Measurements from ENCODE around the gene DPY19L2.
"Not testable (repeated sequence)": the region's sequence is repeated elsewhere in the genome, so short reads cannot be mapped to it uniquely, and the experiment has no call there.

The DPY19L2 gene

GRCh38 chr12:63658501-63658900 lies 9.8 kb downstream of the DPY19L2 start:
- not testable (repeated sequence) for DNase-seq

DNA sequence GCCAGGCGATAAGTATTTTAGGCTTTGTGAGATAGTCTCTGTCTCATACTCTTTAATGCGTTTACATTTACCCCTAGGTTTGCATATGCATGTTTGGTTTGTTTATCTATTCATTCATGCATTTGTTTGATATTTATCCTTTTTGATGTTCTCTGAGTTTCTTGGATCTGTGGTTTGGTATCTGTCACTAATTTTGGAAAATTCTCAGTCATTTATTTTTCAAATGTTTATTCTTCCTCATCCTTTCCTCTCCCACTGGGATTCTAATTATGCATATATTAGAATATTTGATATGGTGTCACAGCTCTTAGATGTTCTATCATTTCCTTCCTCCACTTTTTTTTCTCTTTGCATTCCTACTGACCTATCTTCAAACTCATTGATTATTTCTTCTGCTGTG lies 11.9 kb downstream of the DPY19L2 start:
- not testable (repeated sequence) for DNase-seq

DNA sequence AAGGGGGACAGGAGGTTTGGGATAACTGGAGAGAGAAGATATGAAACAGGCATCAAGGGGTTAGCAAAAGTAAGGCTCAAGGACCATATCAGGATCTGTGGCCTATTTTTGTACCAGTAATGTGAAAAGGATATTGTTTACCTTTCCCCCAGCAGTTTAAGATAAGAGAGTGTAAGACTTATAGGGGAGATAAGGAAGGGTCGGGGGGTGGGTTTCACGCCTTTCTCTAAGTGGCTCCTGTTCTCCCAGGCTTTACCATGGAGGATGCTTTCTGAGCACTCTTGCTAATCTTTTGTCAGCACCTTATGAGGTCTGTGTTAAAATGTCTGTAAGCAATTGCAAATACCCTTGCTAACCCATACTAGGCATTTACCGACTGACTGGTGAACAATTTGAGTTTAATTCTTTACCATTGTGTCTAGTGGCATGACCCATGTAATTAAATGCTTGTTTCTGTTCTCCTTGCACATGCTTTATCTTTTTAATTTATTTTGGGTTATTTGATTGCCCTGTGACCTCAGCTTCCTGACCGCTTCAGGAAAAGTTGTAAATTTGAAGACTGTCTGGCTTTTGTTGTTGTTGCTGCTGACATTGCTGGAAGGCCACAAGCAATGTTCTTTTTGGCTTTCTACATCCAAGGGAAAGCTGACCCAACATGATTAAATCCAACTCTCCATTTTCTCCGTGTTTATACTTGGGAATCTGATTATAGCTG lies 12.6 kb downstream of the DPY19L2 start:
- DNase-seq: not testable (repeated sequence)

DNA sequence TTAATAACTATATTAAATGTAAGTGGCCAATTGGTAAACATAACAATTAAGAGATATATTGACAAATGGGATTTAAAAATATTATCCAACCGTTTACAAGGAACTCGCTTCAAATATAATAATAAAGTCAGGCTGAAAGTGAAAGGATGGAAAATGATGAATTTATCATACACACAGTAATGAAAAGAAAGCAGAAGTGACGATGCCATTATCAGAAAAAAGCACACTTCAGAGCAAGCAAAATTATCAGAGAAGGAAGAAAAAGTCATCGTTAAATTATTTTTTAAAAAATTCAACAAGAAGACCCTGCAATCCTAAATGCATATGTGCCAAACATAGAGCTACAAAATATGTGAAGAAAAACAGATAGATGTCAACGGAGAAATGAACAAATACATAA lies 13.8 kb downstream of the DPY19L2 start:
- not testable (repeated sequence) for DNase-seq

DNA sequence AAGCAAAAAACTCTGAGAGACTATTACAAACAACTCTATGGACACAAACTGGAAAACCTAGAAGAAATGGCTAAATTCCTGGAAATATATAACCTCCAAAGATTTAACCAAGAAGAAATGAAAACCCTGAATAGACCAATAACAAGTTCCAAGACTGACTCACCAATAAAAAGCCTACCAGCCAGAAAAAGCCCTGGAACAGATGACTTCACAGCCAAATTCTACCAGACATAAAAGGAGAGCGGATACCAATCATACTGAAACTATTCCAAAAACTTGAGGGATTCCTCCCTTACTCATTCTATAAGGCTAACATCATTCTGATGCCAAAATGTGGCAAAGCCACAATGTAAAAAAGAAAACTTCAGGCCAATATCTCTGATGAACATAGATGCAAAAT lies 18.8 kb downstream of the DPY19L2 start:
- not testable (repeated sequence) for DNase-seq

DNA sequence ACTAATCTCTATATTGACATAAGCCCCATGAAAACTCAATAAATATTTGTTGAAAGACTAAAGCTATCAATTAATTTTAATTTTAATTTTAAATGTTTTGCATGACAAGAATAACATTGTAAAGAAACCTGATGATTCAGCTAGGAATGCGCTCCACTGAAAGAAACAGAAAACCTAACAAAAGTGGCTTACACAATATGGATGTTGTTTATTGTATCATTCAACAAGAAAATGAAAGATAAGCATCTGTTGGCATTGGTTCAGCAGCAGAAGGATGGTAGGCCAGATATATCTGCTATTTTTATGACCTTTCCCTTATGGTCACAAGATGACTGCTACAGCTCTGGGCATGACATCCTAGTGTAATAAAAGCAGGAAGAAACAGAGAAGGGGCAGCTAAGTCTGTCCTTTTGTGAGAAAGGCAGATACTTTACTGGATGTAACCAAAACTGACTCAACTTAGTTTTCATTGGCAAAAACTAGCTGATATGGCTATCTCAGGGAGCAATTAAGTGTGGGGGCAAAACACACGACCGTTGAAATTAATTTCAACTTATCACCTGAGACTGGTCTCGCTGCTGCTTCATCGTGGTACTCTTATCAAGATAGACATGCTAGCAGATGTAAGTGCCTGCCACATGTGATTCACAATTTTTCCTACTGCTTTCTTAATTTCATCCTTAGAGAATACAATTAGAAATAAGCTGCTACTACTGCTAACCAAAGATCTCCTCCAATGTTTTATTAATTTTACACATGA lies 24.7 kb downstream of the DPY19L2 start:
- not testable (repeated sequence) for DNase-seq

GRCh38 chr12:63624258-63624657 lies 44.0 kb downstream of the DPY19L2 start:
- not testable (repeated sequence) for DNase-seq

- DNase-seq: not testable (repeated sequence)
These were observed 52.7 kb downstream of the DPY19L2 start for GRCh38 chr12:63615544-63615943.

- DNase-seq: not testable (repeated sequence)
These were observed 57.0 kb downstream of the DPY19L2 start for GRCh38 chr12:63611285-63611684.

GRCh38 chr12:63609281-63609680 lies 59.0 kb downstream of the DPY19L2 start:
- not testable (repeated sequence) for DNase-seq

DNA sequence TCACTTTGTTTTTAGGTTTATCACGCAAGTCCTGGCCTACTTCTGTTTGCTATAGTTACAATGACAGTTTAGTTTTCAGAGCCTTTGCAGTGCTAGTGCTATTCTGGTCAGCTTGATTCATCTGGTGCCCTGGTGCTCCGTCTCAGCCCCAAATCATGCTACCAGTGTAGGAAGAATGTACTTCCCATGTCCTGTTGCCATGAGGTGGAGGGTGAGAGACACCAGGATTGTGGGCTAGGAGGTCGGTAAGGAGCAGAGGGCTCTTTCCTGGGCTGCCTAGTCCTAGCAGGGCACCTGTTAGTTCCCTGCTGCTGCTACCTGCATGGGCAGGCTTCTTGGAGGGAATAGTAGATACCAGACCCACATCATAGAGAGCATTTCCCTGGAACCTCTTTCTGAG lies 63.3 kb downstream of the DPY19L2 start:
- not testable (repeated sequence) for DNase-seq

- DNase-seq: not testable (repeated sequence)
These were observed 73.5 kb downstream of the DPY19L2 start for GRCh38 chr12:63594828-63595227.

- not testable (repeated sequence) for DNase-seq
These were observed 83.9 kb downstream of the DPY19L2 start for GRCh38 chr12:63584426-63584825.

GRCh38 chr12:63583289-63583688 lies 85.0 kb downstream of the DPY19L2 start:
- not testable (repeated sequence) for DNase-seq

GRCh38 chr12:63577631-63578030 lies 90.7 kb downstream of the DPY19L2 start:
- not testable (repeated sequence) for DNase-seq

DNA sequence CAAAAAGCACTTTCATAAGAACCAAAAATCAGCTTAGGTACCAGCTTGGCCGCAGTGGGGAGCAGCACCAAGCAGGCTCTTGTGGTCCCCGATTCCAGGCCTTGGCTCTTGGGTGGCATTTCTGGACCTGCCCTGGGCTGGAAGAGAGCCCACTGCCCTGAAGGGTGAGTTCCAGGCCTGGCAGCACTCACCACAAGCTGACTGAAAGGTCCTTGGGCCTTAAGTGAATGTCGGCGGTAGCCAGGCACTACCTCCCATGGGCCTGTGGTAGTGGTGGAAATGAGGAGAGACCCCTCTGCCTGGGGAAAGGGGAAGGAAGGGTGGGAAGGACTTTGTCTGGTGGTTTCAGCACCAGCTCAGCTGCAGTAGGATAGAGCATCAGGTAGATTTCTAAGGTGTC lies 96.3 kb downstream of the DPY19L2 start:
- DNase-seq: not testable (repeated sequence)

GRCh38 chr12:63558445-63558844 lies 109.8 kb downstream of the DPY19L2 start:
- DNase-seq: not testable (repeated sequence)

DNA sequence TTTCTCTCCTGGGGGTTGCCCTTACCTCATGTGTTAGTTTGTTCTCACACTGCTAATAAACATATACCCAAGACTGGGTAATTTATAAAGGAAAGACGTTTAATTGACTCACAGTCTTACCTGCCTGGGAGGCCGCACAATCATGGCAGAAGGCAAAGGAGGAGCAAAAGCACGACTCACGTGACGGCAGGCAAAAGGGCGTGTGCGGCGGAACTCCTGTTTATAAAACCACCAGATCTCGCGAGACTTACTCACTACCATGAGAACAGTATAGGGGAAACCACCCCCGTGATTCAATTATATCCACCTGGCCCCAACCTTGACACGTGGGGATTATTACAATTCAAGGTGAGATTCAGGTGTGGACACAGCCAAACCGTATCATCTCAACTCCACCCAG lies 116.9 kb downstream of the DPY19L2 start:
- not testable (repeated sequence) for DNase-seq

- not testable (repeated sequence) for DNase-seq
These were observed 119.3 kb downstream of the DPY19L2 start for GRCh38 chr12:63549034-63549433.

- not testable (repeated sequence) for DNase-seq
These were observed 122.9 kb downstream of the DPY19L2 start for GRCh38 chr12:63545298-63545916.

- DNase-seq: not testable (repeated sequence)
These were observed 129.6 kb downstream of the DPY19L2 start for GRCh38 chr12:63538656-63539055.

DNA sequence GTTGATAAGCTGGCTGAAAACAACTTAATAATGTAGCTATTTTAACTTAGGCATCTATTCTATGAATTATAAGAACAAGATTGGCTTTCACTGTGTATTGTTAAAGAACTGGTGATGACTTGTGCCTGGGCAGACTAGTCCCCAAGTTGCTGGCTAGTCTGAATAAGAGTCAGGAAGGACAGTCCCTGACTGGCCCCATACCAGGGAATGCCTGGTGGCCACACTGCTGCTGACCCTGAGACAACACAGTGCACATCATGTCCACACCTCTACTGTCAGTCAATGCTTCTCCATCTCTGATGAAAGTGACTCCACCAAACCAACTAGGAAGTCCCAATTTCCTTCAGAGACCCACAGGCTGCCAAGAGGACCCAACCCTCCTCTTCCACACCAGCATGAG lies 130.5 kb downstream of the DPY19L2 start:
- not testable (repeated sequence) for DNase-seq

DNA sequence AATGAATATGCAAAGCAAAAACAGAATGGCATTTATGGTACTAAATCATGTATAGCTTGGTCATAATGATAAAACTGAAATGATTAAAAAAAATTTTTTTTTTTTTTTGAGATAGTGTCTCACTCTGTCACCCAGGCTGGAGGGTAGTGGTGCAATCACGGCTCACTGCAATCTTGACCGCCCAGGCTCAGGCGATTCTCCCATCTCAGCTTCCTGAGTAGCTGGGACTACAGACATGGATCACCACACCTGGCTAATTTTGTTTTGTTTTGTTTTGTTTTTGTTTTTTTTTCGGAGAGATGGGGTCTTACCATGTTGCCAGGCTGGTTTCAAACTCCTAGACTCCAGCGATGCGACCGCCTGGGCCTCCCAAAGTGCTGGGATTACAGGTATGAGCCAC lies 138.7 kb downstream of the DPY19L2 start:
- not testable (repeated sequence) for DNase-seq

DNA sequence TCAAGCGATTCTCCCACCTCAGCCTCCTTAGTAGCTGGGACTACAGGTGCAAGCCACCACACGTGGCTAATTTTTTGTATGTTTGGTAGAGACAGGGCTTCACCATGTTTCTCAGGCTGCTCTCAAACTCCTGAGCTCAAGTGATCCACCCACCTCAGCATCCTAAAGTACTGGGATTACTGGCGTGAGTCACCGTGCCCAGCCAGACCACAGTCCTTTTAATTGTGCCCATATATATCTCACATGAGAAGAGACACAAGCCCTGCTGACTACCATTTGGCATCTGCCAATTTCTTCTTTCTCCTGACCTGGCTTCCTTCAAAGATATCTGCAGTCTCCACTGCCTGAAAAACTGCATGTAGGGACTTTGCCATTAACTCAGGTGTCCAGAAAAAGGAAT lies 142.5 kb downstream of the DPY19L2 start:
- DNase-seq: no peak

Measured in CD4-positive, alpha-beta T cell treated with Interleukin-1 beta for 1 hour (primary cell).